ENCODE measurements around the gene CD34.

The CD34 gene

DNA sequence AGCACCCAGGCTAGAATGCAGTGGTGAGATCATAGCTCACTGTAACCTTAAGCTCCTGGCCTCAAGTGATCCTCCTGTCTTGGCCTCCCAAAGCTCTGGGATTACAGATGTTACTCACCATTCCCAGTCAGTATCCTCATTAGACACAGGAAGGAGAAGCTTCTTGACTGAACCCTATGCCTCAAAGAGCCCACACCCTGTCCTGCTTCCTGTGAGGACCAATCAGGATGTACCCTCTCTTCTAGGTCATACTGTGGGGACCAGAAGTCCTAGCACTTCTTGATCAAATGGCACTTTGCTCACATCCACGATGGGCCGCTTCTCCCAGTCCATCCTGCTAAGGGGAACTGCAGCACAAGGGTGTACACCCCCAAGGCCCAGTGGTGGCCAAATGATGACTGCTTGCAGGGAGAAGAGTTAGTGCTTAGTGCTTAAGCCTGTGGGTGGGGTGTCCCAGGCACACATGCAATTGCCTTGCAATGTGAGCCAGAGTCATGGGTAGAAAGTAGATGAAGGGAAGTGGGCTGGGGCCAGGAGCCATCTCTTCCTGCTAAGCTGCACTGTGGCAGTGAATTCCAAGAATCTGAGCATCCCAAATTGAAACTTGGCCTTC is 9.8 kb downstream of the CD34 start:
- in situ Hi-C loops (cut with MboI; ENCODE audit: low sequenced_read_pairs), result no loop called here

DNA sequence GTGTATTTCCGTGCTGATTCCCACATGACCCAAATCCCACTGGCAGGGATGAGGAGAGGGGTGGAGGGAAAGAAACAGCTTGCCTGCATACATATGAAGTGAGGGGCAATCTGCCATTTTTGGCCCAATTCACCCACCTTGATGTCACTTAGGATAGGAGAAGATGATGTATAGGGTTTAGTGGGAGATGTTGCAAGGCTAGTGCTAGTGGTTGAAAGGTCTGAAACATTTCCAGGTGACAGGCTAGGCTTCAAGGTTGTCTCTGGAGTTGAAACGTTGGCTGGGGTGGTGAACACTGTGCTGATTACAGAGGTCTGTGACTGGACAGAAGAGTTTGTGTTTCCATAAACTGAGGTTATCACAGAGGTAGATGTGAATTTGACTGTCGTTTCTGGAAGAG is 12.1 kb downstream of the CD34 start:
- in situ Hi-C loops (cut with MboI; ENCODE audit: low sequenced_read_pairs), result no loop called here

DNA sequence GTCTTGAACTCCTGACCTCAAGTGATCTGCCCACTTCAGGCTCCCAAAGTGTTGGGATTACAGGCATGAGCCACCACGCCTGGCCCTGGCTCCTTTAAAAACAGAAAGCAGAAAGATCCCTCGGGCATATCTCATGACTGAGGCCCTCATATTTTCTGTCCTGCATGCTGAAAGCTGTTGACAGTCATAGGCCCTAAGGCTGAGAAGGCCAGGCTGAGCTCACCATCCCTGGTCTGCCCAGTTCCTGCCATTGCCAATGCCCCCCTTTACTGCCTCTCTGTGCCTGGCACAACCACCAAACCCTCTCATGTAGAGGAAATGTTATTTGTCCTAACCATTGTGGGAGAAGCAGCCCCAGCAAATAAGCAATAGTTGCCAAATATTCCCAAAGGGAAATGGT is 12.7 kb downstream of the CD34 start:
- in situ Hi-C loops (cut with MboI; ENCODE audit: low sequenced_read_pairs), result no loop called here

DNA sequence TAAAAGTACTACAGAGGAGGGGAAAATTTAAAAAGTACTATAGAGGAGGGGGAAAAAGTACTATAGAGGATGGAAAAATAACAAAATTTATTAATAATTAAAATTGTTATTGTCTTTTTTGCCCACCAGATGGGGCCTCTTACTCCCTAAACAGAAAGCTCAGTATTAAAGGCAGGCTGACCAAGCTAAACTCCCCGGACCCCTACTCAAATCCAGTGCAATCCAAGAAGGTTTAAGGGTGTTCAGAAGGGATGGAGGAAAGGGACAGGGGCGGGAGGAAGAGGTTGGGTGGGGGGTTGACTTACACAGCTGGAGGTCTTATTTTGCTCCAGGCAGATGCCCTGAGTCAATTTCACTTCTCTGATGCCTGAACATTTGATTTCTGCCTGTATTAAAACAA is 13.7 kb downstream of the CD34 start:
- in situ Hi-C loops (cut with MboI; ENCODE audit: low sequenced_read_pairs), result no loop called here

DNA sequence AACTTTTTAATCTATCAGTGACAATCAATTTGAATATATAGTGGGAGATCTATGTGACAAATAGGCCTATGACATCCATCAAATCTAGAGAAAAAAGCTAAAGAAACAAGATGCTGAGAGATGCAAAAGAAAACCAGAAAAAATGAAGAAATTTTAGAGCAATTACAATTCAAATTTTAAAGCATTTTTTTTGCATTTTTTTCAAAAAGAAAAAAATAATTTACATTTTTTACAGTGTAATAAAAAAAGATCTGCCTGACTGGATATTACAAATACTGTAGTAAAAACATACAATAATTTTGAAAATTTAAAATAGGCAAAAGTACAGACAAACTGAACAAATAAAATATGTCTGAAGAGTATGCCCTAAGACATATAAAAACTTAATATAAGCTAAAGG is 14.4 kb downstream of the CD34 start:
- in situ Hi-C loops (cut with MboI; ENCODE audit: low sequenced_read_pairs), result no loop called here

DNA sequence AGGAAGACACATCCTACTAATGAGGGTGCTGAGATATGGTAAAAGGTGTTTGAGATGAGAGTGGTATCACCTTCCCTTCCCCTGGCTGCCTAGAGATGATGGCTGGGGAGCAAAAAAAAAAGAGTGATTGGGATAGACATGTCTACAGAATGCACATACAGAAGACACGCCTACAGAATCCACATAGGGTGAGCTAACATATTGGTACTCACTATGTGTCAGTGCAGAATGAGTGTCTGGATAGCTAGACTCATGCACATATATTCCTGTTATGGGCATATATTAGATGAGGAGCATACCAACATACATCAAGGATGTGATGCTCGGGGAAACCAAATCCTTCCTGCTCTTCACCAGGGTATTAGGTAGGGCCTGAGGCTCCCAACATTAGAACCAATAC is 16.2 kb downstream of the CD34 start:
- in situ Hi-C loops (cut with MboI; ENCODE audit: low sequenced_read_pairs), result no loop called here

DNA sequence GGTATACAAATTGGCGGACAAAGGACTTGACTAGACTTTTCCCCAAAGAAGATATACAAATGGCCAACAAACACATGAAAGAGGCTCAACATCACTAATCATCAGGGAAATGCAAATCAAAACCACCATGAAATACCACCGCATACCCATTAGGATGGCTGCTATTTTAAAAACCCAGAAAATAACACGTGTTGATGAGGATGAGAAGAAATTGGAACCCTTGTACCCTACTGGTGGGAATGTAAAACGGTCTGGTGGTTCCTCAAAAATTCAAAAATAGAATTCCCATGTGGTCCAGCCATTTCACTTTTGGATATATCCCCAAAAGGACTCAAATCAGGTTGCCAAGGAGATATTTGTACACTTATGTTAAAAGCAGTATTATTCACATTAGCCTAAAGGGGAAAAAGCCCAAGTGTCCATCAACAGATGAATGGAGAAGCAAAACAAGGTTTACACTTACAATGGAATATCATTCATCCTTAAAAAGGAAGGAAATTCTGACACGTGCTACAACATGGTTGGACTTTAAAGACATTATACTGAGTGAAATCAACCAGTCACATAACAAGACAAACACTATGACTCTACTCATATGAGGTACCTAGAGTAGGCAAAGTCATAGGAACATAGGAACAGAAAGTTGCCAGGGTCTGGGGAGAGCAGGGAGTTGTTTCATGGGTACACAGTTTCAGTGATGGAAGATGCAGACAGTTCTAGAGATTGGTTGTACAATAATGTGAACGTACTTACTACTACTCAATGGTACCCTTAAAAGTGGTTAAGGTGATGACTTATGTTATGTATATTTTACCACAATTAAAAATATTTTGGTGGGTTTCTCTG is 17.0 kb downstream of the CD34 start:
- in situ Hi-C loops (cut with MboI; ENCODE audit: low sequenced_read_pairs), result no loop called here

DNA sequence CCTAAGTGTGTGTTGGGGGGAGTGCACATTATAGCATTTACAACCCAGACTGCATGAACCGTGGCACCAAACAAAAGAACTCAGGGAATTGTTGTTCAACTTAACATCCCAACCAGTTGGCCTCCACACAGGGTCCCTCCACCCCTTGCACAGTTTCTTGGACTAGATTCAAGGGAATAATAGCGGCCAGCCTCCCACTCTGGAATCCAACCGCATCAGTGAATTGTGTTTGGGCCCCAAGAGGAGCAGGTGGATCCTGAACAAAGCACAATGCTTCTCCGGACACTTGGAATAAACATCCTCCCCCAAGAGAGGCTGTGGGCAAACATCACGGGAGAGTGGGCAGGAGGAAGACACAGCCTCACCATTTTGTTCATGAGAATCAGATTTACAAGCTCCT is 18.2 kb downstream of the CD34 start:
- in situ Hi-C loops (cut with MboI; ENCODE audit: low sequenced_read_pairs), result no loop called here

DNA sequence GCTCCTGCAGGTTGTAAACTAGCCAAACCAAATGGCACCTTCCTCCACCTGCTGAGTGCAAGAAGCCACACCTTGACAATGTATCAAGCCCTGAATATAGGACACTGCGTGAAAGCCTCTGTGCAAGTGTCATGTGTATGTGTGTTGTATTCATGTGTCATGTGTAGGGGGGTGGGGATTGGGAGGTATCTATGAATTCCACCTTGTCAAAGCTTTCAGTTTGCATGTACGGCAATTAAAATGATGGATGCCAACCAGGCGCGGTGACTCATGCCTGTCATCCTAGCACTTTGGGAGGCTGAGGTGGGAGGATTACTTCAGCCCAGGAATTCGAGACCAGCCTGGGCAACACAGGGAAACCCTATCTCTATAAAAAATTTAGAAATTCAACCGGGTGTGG is 19.8 kb downstream of the CD34 start:
- in situ Hi-C loops (cut with MboI; ENCODE audit: low sequenced_read_pairs), result no loop called here

DNA sequence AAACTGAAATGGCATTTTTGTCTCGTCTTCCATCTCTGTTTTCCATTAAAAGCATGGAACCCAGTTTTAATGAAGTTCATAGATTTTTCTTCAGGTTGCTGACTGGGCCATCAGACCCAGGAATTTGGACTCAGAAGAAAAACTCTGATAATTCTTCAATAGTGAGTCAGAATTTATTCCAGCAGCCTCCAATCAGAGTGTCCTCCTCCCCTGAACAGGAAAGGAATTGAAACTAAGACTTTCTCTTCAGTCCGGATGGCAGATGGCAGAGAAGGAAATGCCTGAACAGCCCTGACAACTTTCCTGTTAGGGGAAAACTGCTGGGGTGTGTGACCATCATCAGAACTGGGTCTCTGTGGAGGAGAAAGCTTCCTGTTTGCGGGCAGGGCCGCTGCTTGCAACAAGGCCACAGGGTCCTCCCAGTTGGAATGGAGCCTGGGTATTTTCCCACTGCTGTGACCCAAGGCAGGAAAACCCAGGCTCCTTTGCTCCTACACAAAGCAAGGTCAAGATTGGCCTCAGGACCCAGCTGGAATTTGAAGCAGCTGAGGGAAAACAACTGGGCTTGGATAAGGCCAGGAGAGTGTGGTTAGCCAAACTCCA is 20.7 kb downstream of the CD34 start:
- in situ Hi-C loops (cut with MboI; ENCODE audit: low sequenced_read_pairs), result no loop called here

DNA sequence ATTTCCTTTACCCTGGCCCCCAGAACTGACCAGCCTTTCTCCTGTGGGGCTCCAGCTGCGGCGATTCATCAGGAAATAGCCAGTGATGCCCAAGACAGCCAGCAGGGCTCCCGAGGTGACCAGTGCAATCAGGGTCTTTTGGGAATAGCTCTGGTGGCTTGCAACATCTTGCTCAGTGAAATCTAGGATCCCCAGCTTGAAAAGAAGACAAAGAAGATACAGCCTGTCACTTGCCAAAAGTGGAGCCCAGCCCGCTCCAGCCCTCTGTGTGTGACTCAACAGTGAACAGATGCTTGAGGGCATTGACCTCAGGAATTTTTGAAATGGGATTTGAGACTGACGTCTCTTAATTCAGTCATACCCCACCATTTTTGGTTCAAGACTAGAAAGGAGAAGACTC is 22.3 kb downstream of the CD34 start:
- in situ Hi-C loops (cut with MboI; ENCODE audit: low sequenced_read_pairs), result no loop called here

DNA sequence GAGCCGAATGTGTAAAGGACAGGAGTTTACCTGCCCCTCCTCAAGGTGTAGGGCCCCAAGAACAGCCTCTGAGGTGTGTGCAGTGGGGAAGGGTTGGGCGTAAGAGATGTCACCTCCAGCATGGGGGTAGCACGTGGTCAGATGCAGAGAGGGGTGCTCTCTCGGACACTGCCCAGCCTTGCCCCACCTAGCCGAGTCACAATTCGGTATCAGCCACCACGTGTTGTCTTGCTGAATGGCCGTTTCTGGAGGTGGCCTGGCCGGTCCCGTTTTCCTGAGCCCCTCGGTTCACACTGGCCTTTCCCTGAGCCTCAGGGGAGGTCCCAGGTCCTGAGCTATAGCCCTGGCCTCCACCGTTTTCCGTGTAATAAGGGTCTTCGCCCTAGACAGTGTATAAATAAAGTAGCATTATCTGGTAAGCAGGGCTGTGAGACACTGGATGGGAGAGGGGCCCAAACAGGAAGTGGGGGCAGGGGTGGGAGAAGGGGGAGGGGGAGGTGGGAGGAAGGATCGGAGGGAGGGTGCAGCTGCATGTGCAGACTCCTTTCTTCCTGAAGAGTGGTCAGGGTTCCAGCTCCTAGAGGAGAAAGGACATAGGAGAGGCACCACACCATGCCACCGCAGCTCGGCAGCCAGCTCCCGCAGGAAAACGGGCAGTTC is 23.3 kb downstream of the CD34 start:
- in situ Hi-C loops (cut with MboI; ENCODE audit: low sequenced_read_pairs), result no loop called here

DNA sequence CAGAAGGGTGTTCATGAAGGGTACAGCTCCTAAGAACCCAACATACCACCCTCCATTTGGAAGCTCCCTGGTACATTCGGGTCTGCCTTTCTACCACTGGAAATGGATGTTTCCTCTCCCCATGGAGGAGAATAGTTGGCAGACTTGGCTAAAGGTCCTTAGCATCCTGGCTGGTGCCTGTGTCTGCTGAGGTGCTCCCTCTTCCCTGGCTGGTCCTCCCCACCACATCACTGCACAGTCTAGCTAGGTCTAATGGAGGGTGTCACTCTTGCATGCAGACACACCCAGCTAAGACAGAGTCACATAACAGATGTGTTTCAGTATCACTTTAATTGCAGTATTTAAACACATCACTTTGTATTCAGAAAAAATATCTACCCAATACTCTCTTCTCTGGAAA is 24.7 kb downstream of the CD34 start:
- in situ Hi-C loops (cut with MboI; ENCODE audit: low sequenced_read_pairs), result no loop called here

DNA sequence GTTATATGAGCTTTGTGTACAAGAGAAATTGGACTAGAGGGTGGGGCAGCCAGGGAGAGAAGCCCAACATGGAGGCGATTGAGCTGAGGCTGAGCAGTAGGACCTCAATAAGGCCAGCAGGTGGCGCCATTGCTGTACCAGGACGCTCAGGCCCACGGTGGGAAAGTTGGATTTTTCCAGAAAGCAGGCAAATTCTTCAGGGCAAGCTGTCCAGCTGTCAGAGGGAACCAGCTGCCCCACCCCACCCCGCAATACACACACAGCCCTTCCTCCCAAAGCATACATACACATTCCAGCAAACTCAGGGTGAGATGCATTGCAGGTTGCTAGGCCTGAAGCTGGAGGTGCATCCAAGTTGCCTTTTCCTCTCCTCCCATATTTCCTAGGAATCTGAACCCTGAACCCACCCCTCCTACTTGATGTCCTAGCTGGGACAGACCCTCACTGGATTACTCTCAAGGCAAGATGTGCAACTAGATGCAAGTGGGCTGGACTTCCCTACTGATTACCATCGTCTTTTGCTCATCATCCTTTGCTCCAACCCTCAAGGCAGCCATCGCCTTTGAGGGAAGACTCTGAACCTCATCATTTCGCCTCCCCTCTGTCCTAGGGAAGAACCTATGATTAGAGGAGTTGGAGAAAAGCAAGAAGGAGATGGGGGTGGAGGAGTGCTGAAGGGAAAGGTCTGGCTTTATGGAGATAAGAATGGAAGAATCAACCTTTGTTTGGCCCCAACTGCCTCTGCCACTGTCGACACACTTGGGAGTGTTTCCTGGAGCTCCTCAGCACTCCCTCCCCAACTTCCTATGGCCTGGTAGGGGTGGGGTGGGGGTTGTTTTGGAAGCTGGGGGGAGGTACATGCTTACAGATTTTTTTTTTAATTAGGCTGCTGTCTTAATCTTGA is 25.5 kb downstream of the CD34 start:
- in situ Hi-C loops (cut with MboI; ENCODE audit: low sequenced_read_pairs), result no loop called here

DNA sequence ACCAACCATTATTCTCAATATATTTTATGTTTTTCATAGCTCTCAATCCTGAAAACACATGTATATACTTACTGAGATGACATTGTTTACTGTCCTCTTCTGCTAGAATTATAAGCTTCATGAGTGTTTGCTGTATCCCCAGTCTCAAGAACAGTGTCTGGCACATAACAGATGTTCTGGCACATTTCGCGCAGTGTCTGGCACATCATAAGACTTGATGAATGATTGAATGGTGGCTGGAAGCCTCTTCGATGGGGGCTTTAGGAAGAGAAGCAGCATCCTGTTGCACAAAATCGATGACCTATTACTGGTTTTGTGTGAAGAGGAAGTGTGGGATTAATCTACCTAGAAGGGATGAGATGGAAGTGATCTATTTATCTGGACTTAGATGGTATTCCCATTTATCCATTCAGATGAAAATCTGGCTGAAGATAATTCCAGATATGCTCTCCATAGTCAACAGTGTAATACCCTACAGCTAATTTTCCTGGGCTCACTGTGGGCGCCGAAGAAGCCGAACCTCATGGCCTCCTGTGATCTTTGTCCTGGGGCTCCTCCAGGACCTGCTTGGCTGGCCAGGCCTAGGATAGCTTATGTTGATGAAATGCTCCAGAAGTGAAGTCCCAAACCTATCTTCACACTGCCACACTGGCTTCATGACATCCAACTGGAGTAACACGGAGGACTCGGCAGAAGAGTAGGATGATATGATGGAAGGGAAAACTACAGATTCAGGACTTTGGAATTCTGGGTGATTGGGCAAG is 26.5 kb downstream of the CD34 start:
- in situ Hi-C loops (cut with MboI; ENCODE audit: low sequenced_read_pairs), result no loop called here

DNA sequence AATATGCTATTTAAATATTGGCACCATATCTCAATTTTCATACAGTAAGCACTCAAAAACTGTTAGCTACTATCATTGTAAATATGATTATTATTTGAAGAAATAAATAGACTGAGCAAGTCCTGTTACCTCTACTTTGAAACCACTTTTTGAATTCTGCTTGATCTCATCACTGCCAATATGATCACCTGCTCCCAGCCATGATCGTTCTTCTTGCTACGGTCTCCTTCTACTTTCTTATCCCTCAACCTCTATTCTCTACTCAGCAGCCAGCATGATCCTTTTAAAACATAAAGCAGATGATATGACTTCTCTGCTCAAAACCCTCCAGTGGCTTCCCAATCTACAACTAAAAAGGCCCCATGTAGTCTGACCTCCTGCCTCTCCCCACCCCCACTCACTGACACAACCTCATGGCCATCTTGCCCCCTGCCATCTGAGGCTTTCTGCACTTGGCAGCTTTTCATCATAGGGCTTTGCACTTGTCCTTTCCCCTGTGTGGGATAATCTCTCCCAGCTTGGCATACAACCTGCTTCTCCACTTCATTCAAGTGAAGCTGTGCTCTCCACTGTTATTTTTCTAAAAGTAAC is 27.2 kb downstream of the CD34 start:
- in situ Hi-C loops (cut with MboI; ENCODE audit: low sequenced_read_pairs), result no loop called here

DNA sequence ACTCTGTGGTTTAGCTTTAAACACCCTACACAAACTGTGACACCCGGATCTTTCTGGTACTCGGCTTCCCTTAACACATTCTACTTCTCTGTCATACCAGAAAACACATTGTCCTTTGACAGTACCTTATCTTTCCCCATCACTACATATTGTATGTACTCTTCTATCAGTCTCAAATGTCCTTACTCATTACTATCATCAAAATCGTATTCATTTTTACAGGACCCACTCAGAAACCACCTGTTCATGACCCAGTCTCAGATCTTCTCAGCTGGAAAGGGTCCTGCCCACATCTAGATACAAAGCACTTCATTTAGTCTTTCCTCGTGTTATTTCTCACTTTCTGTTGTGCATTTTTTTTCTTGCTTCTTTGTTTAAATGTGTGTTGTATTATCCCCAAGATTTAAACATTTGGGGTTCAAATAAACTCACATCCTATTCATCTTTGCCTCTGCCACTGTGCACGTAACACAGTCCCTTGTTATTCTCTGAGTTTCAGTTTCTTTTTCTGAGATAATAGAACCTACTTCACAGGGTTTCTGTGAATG is 27.7 kb downstream of the CD34 start:
- in situ Hi-C loops (cut with MboI; ENCODE audit: low sequenced_read_pairs), result no loop called here

DNA sequence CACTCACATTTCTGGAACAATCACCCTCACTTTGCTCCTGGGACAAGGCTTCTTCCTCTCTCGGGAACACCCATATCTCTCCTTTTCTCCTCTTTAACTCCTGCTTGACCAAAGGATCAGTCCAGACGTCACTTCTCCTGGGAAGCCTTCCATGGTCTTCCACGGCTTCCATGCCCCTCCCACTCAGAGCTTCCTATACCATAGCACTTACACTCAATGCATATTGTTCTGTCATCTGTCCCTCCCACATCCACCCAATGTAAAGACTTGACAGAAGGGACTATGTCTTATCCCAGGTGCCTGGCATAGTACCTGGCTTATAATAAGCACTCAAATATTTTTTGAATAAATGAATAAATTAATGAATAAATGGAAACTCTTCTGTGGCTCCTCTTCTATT is 28.2 kb downstream of the CD34 start:
- in situ Hi-C loops (cut with MboI; ENCODE audit: low sequenced_read_pairs), result no loop called here

DNA sequence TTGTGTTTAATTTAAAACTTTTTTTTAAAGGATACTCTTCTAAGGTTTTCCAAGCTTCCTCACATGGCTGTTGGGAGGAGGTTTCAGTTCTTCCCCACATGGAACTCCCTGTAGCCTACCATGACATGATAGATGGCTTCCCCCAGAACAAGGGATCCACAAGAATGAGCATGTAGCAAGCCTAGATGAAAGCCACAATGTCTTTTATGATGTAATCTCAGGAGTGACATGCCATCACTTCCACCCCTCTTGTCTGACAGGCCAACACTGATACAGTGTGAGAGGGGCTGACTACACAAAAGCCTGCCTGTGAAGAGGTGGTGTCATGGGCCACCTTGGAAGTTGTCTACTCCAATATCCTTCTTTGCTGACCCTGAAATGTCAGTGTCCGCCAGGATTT is 32.0 kb downstream of the CD34 start:
- in situ Hi-C loops (cut with MboI; ENCODE audit: low sequenced_read_pairs), result no loop called here

Measured in hTERT RPE-1 (cell line).